WTC11 (cell line): ENCODE results near the gene S100A2.

Experiments
- MXD4 ChIP-seq: fragments of 250-450 bp; sonication (Bioruptor Pico); IDR thresholded peaks from 2 replicates; pipeline ENCODE4 v1.8.0; 2021; ENCODE audit warnings: mild to moderate bottlenecking, moderate library complexity, borderline replicate concordance
- TF ChIP-seq, protein P1 (sequence below): fragments of 200-600 bp; IDR thresholded peaks from 2 replicates; pipeline ENCODE4 v1.8.0; 2022; ENCODE audit warnings: antibody characterized with exemption

DNA sequence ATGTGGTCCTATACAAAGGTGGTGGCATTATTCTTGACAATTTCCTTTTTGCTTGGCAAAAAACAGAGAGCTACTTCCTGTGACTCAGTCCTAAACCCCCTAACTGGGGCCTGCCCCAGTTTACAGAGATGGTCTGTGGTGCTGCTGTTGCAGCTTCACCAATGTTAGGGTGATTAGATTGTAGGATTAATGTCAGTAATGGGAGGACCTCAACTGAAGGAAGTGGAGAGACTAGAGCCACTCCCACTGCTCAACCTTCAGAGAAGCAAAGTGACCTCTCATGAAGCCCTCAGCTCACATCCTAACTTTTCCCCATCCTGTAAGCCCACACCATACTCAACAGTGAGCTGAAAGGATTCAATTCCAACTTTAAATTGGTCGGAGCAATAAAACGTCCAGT is 33.5 kb downstream of the S100A2 start:
- TF ChIP-seq, protein P1, sequence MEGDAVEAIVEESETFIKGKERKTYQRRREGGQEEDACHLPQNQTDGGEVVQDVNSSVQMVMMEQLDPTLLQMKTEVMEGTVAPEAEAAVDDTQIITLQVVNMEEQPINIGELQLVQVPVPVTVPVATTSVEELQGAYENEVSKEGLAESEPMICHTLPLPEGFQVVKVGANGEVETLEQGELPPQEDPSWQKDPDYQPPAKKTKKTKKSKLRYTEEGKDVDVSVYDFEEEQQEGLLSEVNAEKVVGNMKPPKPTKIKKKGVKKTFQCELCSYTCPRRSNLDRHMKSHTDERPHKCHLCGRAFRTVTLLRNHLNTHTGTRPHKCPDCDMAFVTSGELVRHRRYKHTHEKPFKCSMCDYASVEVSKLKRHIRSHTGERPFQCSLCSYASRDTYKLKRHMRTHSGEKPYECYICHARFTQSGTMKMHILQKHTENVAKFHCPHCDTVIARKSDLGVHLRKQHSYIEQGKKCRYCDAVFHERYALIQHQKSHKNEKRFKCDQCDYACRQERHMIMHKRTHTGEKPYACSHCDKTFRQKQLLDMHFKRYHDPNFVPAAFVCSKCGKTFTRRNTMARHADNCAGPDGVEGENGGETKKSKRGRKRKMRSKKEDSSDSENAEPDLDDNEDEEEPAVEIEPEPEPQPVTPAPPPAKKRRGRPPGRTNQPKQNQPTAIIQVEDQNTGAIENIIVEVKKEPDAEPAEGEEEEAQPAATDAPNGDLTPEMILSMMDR, result no peak
- no peak for TF ChIP-seq MXD4
